Measurements from ENCODE around the gene KCTD16.

KCTD16 gene

DNA sequence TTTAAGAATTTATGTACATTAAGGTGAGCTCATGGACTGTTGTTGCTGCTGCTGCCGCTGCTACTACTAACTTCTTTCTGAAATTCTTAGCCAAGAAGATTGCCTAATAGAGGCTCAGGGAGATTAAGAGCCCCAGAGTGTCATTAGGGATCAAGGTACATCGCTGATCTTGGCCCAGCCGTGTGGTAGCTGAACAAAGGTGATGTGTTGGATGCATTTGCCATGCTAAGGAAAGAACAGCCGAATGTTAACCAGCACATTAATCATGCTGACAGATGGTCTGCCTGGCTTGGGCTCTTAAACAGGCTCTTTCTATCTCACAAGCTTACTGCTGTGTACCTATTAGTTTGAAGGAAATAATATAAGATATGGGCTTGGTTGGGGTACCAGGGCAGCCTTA is 137.1 kb downstream of the KCTD16 start:
- no peak overlapping the region for H3K27ac ChIP-seq (ENCODE audit: low read length)
- no CpG with 5 or more reads among the region's 4 CpGs for WGBS (ENCODE audit: insufficient coverage, insufficient read length)

DNA sequence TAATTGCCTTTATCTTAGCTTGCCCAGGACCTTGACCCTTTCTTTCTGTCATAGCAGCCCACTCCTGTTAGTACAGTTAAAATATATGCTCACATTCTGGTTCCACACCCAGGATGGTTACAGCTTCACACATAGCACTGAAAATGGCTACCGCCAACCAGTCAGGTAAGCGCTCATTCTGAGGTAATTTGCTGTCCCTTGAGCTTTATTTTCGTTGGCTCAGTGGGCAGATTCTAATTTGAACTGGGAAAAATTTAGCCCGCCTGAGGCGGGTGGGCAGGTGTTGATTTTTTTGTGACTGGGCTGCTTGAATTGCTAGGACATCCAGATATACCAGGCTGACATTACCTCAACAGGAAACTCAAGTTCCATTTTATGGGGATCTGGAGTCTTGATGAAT is 137.5 kb downstream of the KCTD16 start:
- H3K27me3 ChIP-seq (ENCODE audit: control insufficient read depth, insufficient read depth, low read length): no peaks in the 10 kb centered on the region
- no peak overlapping the region for H3K27ac ChIP-seq (ENCODE audit: low read length)
- DNase-seq (ENCODE audit: low read depth, low spot score): no peak
- H3K4me1 ChIP-seq (ENCODE audit: control insufficient read depth, insufficient read depth, low read length): no peaks in the 10 kb centered on the region
- H3K9me3 ChIP-seq (ENCODE audit: control insufficient read depth, insufficient read depth, low read length): no peaks in the 10 kb centered on the region
- WGBS (ENCODE audit: insufficient coverage, insufficient read length): no CpG with 5 or more reads among the region's 5 CpGs
- no peaks in the 10 kb centered on the region for H3K36me3 ChIP-seq (ENCODE audit: control insufficient read depth, insufficient read depth, low read length)
- H3K4me3 ChIP-seq (ENCODE audit: low read length): no peak overlapping the region

More for the DNA sequence above, 137.1 kb downstream of the KCTD16 start:
- no peak for DNase-seq (ENCODE audit: low read depth, low spot score)
- Histone ChIP-seq H3K9me3 (ENCODE audit: control insufficient read depth, insufficient read depth, low read length) (no peaks in the 10 kb centered on the region), H3K4me3 (ENCODE audit: low read length) (no peak overlapping the region), H3K4me1 (ENCODE audit: control insufficient read depth, insufficient read depth, low read length) (no peaks in the 10 kb centered on the region), H3K27me3 (ENCODE audit: control insufficient read depth, insufficient read depth, low read length) (no peaks in the 10 kb centered on the region), H3K36me3 (ENCODE audit: control insufficient read depth, insufficient read depth, low read length) (no peaks in the 10 kb centered on the region)

DNA sequence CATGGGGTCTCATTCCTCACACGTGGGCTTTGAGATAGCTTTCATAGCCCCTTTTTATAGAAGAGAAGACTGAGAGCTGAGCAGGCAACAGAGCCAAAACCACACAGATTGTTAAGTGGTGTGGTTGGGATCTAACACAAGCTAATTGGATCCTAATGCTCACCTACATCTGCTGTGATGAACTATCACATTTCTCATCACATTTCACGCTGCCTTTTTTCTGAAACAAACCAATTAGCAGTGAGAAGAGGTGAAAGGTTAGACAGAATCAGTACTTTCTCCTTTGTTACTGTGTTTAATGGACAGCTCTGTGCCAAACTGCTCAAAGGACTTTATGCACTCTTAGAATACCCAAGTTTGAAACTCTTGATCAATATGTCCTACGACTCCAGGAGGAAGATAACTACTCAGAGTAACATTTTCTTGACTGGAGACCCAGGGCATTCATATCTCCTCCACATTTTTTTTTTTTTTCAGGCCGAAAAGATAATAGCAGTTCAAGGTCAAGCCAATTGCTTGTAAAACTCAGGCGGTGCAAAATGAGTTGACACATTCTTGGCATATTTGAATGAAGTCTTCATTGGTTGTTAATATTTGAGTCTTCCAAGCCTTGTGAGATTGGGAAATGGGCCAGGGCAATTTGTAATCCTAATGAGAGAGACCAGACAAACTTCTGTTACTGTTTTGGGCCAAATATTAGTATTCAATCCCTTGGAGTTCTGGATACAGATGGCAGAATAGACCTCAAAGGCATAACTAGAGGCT is 138.4 kb downstream of the KCTD16 start:
- Histone ChIP-seq H3K4me3 (ENCODE audit: low read length) (no peak overlapping the region), H3K27ac (ENCODE audit: low read length) (no peak overlapping the region), H3K4me1 (ENCODE audit: control insufficient read depth, insufficient read depth, low read length) (no peaks in the 10 kb centered on the region), H3K36me3 (ENCODE audit: control insufficient read depth, insufficient read depth, low read length) (no peaks in the 10 kb centered on the region), H3K9me3 (ENCODE audit: control insufficient read depth, insufficient read depth, low read length) (no peaks in the 10 kb centered on the region), H3K27me3 (ENCODE audit: control insufficient read depth, insufficient read depth, low read length) (no peaks in the 10 kb centered on the region)
- no CpG with 5 or more reads among the region's 5 CpGs for WGBS (ENCODE audit: insufficient coverage, insufficient read length)
- no peak for DNase-seq (ENCODE audit: low read depth, low spot score)

DNA sequence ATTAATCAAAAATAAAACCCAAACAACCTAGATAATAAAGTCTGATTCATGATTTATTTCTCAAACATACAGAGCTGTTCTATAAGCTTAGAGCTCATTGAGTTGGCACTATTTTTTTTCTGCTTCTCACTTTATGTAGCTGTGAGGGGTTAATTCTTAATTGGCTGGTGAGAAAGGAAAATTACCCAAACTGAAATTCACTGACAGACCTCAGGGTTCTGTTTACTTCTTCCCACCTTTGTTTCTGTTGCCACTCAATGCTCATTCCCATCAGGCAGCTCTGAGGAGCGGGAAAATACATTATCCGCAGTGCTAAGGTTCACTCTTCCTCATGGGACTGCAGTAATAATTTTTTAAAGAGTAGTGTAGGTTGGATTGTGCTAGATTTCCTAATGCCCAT is 139.9 kb downstream of the KCTD16 start:
- Histone ChIP-seq H3K4me3 (ENCODE audit: low read length) (no peak overlapping the region), H3K27ac (ENCODE audit: low read length) (no peak overlapping the region), H3K27me3 (ENCODE audit: control insufficient read depth, insufficient read depth, low read length) (no peaks in the 10 kb centered on the region), H3K9me3 (ENCODE audit: control insufficient read depth, insufficient read depth, low read length) (no peaks in the 10 kb centered on the region), H3K36me3 (ENCODE audit: control insufficient read depth, insufficient read depth, low read length) (no peaks in the 10 kb centered on the region), H3K4me1 (ENCODE audit: control insufficient read depth, insufficient read depth, low read length) (no peaks in the 10 kb centered on the region)
- no CpG with 5 or more reads among the region's 2 CpGs for WGBS (ENCODE audit: insufficient coverage, insufficient read length)
- DNase-seq (ENCODE audit: low read depth, low spot score): no peak

DNA sequence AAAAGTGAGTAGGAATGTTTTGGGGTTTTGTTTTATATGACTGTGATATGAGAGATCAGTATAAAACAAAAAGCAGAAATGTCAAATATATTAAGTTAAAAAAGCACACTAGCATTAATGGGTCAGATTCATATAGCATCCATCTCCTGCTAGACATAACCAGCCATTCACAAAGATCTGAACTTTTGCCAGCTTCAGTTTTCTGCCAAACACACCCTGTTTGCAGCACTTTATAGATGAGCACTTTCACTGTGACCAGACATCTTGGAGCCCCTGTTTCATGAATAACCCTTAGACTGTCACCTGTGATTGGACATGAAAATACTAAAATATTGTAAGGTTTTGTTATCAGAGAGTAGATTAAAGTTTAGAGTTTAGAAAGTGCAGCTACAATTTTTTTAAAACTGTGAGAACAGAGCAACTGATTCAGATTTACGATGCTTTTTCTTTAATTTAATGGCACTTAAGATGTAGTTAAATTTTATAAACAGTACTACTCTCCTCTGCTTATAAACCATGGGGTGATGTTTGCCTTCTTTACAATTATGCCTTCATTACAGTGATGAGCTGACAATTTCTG is 142.6 kb downstream of the KCTD16 start:
- Histone ChIP-seq H3K9me3 (ENCODE audit: control insufficient read depth, insufficient read depth, low read length) (no peaks in the 10 kb centered on the region), H3K4me3 (ENCODE audit: low read length) (no peak overlapping the region), H3K4me1 (ENCODE audit: control insufficient read depth, insufficient read depth, low read length) (peaks cover 2% of the 10 kb centered on the region), H3K27me3 (ENCODE audit: control insufficient read depth, insufficient read depth, low read length) (no peaks in the 10 kb centered on the region), H3K27ac (ENCODE audit: low read length) (no peak overlapping the region), H3K36me3 (ENCODE audit: control insufficient read depth, insufficient read depth, low read length) (no peaks in the 10 kb centered on the region)
- WGBS (ENCODE audit: insufficient coverage, insufficient read length): no CpG with 5 or more reads among the region's 1 CpG
- no peak for DNase-seq (ENCODE audit: low read depth, low spot score)

DNA sequence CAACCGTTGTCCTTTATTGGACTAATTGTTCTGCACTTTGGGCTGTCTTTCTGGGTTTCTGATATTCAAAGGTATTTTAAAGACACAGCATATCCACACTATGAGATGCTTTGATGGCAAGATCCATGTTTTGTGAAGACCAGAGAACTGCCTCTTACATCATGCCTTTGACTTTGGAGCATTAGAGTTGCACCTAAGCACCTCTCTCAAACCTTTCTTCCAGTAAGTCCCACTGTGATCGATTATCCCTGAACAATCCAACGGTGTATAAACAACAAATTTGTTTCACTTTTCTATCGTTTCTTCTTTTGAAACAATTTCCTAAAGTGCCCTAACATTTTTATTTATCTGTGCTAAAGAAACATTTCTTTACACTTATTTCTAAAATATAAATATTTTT is 144.4 kb downstream of the KCTD16 start:
- Histone ChIP-seq H3K36me3 (ENCODE audit: control insufficient read depth, insufficient read depth, low read length) (no peaks in the 10 kb centered on the region), H3K27me3 (ENCODE audit: control insufficient read depth, insufficient read depth, low read length) (no peaks in the 10 kb centered on the region), H3K9me3 (ENCODE audit: control insufficient read depth, insufficient read depth, low read length) (no peaks in the 10 kb centered on the region), H3K4me3 (ENCODE audit: low read length) (no peak overlapping the region), H3K4me1 (ENCODE audit: control insufficient read depth, insufficient read depth, low read length) (peaks cover 2% of the 10 kb centered on the region), H3K27ac (ENCODE audit: low read length) (no peak overlapping the region)
- DNase-seq (ENCODE audit: low read depth, low spot score): no peak
- WGBS (ENCODE audit: insufficient coverage, insufficient read length): no CpG with 5 or more reads among the region's 4 CpGs

DNA sequence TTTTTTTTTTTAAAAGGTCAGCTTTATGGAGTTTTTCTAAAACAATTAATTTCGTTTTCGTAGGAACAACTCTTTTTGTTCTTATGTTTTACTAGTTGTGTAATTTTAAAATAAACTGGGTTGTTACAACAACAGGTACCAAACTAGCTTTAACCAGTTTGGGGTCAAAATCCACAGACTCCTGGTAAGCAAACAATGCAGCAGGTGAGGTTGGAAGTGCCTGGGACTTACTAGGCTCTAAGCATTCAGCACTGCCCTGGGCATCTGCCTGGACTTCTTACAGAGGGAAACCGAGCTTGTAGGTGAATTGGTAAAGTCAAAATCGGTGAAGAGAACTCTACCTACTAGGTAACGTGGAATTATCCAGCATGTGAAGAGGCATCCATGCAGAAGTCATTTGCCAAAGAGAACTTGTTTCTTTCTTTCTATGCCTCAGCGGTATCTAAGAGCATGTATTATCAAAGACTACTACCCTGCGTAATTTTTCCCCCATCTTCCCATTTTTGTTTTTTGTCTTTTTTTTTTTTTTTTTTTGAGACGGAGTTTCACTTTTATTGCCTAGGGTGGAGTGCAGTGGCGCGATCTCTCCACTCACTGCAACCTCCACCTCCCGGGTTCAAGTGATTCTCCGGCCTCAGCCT is 145.4 kb downstream of the KCTD16 start:
- Histone ChIP-seq H3K27me3 (ENCODE audit: control insufficient read depth, insufficient read depth, low read length) (no peaks in the 10 kb centered on the region), H3K27ac (ENCODE audit: low read length) (no peak overlapping the region), H3K36me3 (ENCODE audit: control insufficient read depth, insufficient read depth, low read length) (no peaks in the 10 kb centered on the region), H3K9me3 (ENCODE audit: control insufficient read depth, insufficient read depth, low read length) (no peaks in the 10 kb centered on the region), H3K4me3 (ENCODE audit: low read length) (no peak overlapping the region), H3K4me1 (ENCODE audit: control insufficient read depth, insufficient read depth, low read length) (peaks cover 2% of the 10 kb centered on the region)
- DNase-seq (ENCODE audit: low read depth, low spot score): no peak
- WGBS (ENCODE audit: insufficient coverage, insufficient read length): no CpG with 5 or more reads among the region's 12 CpGs

DNA sequence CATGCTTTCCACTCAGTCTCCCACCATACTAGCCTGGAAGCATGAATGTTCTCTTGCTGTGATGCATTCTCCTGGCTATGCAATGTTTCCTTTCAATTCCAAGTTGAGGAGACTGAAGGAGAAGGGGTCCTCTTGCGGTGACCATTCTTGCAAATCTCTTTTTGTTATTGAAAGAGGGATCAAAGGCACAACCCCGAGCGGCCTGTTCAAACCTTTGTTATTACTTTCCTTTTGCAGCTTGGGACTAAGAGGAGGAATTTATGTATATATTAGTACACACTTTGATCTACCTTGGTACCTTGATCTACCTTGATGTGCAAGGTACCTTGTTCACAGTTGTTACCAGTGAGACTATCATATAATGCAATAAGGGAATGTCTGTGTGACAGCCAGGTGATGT is 147.3 kb downstream of the KCTD16 start:
- Histone ChIP-seq H3K4me3 (ENCODE audit: low read length) (no peak overlapping the region), H3K4me1 (ENCODE audit: control insufficient read depth, insufficient read depth, low read length) (peaks cover 2% of the 10 kb centered on the region), H3K36me3 (ENCODE audit: control insufficient read depth, insufficient read depth, low read length) (no peaks in the 10 kb centered on the region), H3K9me3 (ENCODE audit: control insufficient read depth, insufficient read depth, low read length) (no peaks in the 10 kb centered on the region), H3K27me3 (ENCODE audit: control insufficient read depth, insufficient read depth, low read length) (no peaks in the 10 kb centered on the region), H3K27ac (ENCODE audit: low read length) (no peak overlapping the region)
- DNase-seq (ENCODE audit: low read depth, low spot score): peak; percentile 47
- WGBS (ENCODE audit: insufficient coverage, insufficient read length): no CpG with 5 or more reads among the region's 3 CpGs

DNA sequence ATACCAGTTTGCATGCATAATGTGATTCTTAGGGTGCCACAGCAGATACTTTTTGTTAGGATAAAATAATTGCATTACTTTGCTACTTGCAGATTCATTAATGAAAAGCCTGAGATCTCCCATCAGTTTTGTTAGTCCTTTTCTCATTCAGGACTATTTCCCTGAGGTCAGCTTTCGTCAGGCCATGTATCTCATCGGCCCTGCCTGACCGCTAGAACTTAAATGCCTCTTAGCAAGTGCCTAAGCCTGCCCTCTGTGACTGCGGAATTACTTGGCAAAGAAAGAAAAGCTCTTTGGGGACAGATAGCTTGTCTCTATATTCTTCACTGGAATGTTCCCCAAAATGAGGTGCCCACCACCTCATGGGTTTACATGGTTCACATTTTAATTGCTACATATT is 147.8 kb downstream of the KCTD16 start:
- H3K9me3 ChIP-seq (ENCODE audit: control insufficient read depth, insufficient read depth, low read length): no peaks in the 10 kb centered on the region
- H3K27ac ChIP-seq (ENCODE audit: low read length): no peak overlapping the region
- DNase-seq (ENCODE audit: low read depth, low spot score): no peak
- no CpG with 5 or more reads among the region's 4 CpGs for WGBS (ENCODE audit: insufficient coverage, insufficient read length)
- peaks cover 2% of the 10 kb centered on the region for H3K4me1 ChIP-seq (ENCODE audit: control insufficient read depth, insufficient read depth, low read length)
- no peaks in the 10 kb centered on the region for H3K27me3 ChIP-seq (ENCODE audit: control insufficient read depth, insufficient read depth, low read length)
- no peak overlapping the region for H3K4me3 ChIP-seq (ENCODE audit: low read length)
- no peaks in the 10 kb centered on the region for H3K36me3 ChIP-seq (ENCODE audit: control insufficient read depth, insufficient read depth, low read length)

DNA sequence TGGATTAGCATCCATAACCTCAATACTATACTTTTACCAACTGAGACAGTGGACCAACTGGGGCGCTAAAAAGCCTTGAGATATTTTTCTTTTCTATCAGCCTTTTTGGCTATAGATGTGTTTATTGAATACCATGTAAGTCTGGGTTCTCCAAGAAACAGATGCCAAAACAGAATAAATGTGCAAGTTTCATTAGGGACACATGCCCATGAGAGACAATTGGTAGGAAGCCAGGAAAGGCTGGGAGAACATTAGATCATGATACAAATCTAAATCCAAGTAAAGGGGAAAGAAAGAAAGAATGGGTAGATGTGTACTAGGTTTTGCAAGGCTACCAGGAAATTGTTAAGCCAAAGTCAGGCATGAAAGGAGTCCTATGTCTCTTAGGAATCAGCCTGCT is 152.5 kb downstream of the KCTD16 start:
- Histone ChIP-seq H3K4me3 (ENCODE audit: low read length) (no peak overlapping the region), H3K4me1 (ENCODE audit: control insufficient read depth, insufficient read depth, low read length) (no peaks in the 10 kb centered on the region), H3K36me3 (ENCODE audit: control insufficient read depth, insufficient read depth, low read length) (no peaks in the 10 kb centered on the region), H3K9me3 (ENCODE audit: control insufficient read depth, insufficient read depth, low read length) (no peaks in the 10 kb centered on the region), H3K27ac (ENCODE audit: low read length) (no peak overlapping the region), H3K27me3 (ENCODE audit: control insufficient read depth, insufficient read depth, low read length) (no peaks in the 10 kb centered on the region)
- DNase-seq (ENCODE audit: low read depth, low spot score): no peak
- WGBS (ENCODE audit: insufficient coverage, insufficient read length): no CpG with 5 or more reads among the region's 1 CpG

Data from iPS DF 6.9 (cell line).